OCI-LY1 (cell line): ENCODE data around the gene NPAS3.

ENCODE experiments used
- H2AFZ ChIP-seq: fragments of 200-600 bp; sonication (generic), shearing (Covaris generic); 2 replicates; pipeline ENCODE4 v1.6.0; 2014; ENCODE audit warnings: antibody characterized with exemption, mild to moderate bottlenecking, low read length
- H3F3A ChIP-seq: fragments of 200-600 bp; sonication (generic), shearing (Covaris generic); 2 replicates; pipeline ENCODE4 v1.6.0; 2014; ENCODE audit warnings: mild to moderate bottlenecking, antibody characterized with exemption, low read length, moderate library complexity; ENCODE audit not compliant: insufficient read depth
- H3K27ac ChIP-seq: fragments of 200-600 bp; sonication (generic); 2 replicates; pipeline ENCODE4 v1.5.1; 2014; ENCODE audit warnings: low read length, mixed run types, mild to moderate bottlenecking, low read depth; ENCODE audit not compliant: poor library complexity, severe bottlenecking
- H3K27me3 ChIP-seq: fragments of 200-600 bp; sonication (generic); 2 replicates; pipeline ENCODE4 v1.6.0; 2014; ENCODE audit warnings: antibody characterized with exemption, mild to moderate bottlenecking, low read length, moderate library complexity; ENCODE audit not compliant: insufficient read depth
- H3K36me3 ChIP-seq: fragments of 200-600 bp; sonication (generic); 2 replicates; pipeline ENCODE4 v1.6.1; 2014; ENCODE audit warnings: mild to moderate bottlenecking, antibody characterized with exemption, low read length, moderate library complexity, mixed read lengths; ENCODE audit not compliant: insufficient read depth
- H3K4me1 ChIP-seq: fragments of 200-600 bp; sonication (generic); 2 replicates; pipeline ENCODE4 v1.5.1; 2014; ENCODE audit warnings: mild to moderate bottlenecking, low read length, moderate library complexity; ENCODE audit not compliant: insufficient read depth, severe bottlenecking
- H3K4me2 ChIP-seq: fragments of 200-600 bp; sonication (generic), shearing (Covaris generic); 2 replicates; pipeline ENCODE4 v1.6.1; 2014; ENCODE audit warnings: low read length
- H3K4me3 ChIP-seq: fragments of 200-600 bp; sonication (generic); 2 replicates; pipeline ENCODE4 v1.5.1; 2014; ENCODE audit warnings: low read length, low read depth, mild to moderate bottlenecking, mixed read lengths; ENCODE audit not compliant: poor library complexity, severe bottlenecking
- H3K79me2 ChIP-seq: fragments of 200-600 bp; shearing (Covaris generic); 2 replicates; pipeline ENCODE4 v1.6.1; 2016; ENCODE audit warnings: mixed run types, low read length, mixed read lengths; ENCODE audit not compliant: insufficient read depth
- H3K9ac ChIP-seq: fragments of 200-600 bp; sonication (generic), shearing (Covaris generic); 2 replicates; pipeline ENCODE4 v1.6.1; 2014; ENCODE audit warnings: mild to moderate bottlenecking, low read length, mixed read lengths
- H3K9me2 ChIP-seq: fragments of 200-600 bp; sonication (generic), shearing (Covaris generic); 2 replicates; pipeline ENCODE4 v1.6.1; 2014; ENCODE audit warnings: low read depth, mild to moderate bottlenecking, low read length, mixed read lengths
- H3K9me3 ChIP-seq: fragments of 200-600 bp; shearing (Covaris generic); 2 replicates; pipeline ENCODE4 v1.6.1; 2014; ENCODE audit warnings: low read length, mixed read lengths
- H4K20me1 ChIP-seq: fragments of 200-600 bp; sonication (generic), shearing (Covaris generic); 2 replicates; pipeline ENCODE4 v1.6.0; 2016; ENCODE audit warnings: mild to moderate bottlenecking, low read length; ENCODE audit not compliant: insufficient read depth
- EZH2 ChIP-seq: fragments of 200-600 bp; sonication (generic), shearing (Covaris generic); IDR thresholded peaks from 2 replicates; pipeline ENCODE4 v1.8.0; 2017; ENCODE audit warnings: borderline replicate concordance, mixed run types, mild to moderate bottlenecking, antibody characterized with exemption, low read length, moderate library complexity, mixed read lengths
- TF ChIP-seq, protein P1 (sequence below): fragments of 200-600 bp; sonication (generic), shearing (Covaris generic); IDR thresholded peaks from 2 replicates; pipeline ENCODE4 v1.5.1; 2017; ENCODE audit warnings: mild to moderate bottlenecking, antibody characterized with exemption, low read length, moderate library complexity, mixed read lengths

NPAS3 gene

GRCh38 chr14:33257796-33258195 is 319.1 kb downstream of the NPAS3 start:
- H4K20me1 ChIP-seq = no peaks in the 10 kb centered on the region
- H3F3A ChIP-seq = no peaks in the 10 kb centered on the region
- no peaks in the 10 kb centered on the region for H3K9me3 ChIP-seq
- no peak overlapping the region for H2AFZ ChIP-seq
- H3K27me3 ChIP-seq = no peaks in the 10 kb centered on the region
- no peaks in the 10 kb centered on the region for H3K36me3 ChIP-seq
- H3K4me3 ChIP-seq = no peak overlapping the region
- H3K27ac ChIP-seq = no peak overlapping the region
- H3K79me2 ChIP-seq = no peaks in the 10 kb centered on the region
- TF ChIP-seq, protein P1, sequence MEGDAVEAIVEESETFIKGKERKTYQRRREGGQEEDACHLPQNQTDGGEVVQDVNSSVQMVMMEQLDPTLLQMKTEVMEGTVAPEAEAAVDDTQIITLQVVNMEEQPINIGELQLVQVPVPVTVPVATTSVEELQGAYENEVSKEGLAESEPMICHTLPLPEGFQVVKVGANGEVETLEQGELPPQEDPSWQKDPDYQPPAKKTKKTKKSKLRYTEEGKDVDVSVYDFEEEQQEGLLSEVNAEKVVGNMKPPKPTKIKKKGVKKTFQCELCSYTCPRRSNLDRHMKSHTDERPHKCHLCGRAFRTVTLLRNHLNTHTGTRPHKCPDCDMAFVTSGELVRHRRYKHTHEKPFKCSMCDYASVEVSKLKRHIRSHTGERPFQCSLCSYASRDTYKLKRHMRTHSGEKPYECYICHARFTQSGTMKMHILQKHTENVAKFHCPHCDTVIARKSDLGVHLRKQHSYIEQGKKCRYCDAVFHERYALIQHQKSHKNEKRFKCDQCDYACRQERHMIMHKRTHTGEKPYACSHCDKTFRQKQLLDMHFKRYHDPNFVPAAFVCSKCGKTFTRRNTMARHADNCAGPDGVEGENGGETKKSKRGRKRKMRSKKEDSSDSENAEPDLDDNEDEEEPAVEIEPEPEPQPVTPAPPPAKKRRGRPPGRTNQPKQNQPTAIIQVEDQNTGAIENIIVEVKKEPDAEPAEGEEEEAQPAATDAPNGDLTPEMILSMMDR = no peak
- no peak for TF ChIP-seq EZH2
- H3K4me2 ChIP-seq = no peak overlapping the region
- peaks cover 8% of the 10 kb centered on the region for H3K4me1 ChIP-seq
- H3K9me2 ChIP-seq = no peaks in the 10 kb centered on the region
- H3K9ac ChIP-seq = no peak overlapping the region

GRCh38 chr14:33259764-33260163 is 321.1 kb downstream of the NPAS3 start:
- Histone ChIP-seq H3K27me3 (no peaks in the 10 kb centered on the region), H3K27ac (no peak overlapping the region), H2AFZ (no peak overlapping the region), H3K36me3 (no peaks in the 10 kb centered on the region), H3K79me2 (no peaks in the 10 kb centered on the region), H4K20me1 (no peaks in the 10 kb centered on the region), H3K4me3 (no peak overlapping the region), H3K9me2 (no peaks in the 10 kb centered on the region), H3K4me1 (peaks cover 8% of the 10 kb centered on the region), H3F3A (no peaks in the 10 kb centered on the region), H3K9me3 (no peaks in the 10 kb centered on the region), H3K9ac (no peak overlapping the region), H3K4me2 (no peak overlapping the region)
- TF ChIP-seq, protein P1 = no peak
- TF ChIP-seq EZH2 = no peak

DNA sequence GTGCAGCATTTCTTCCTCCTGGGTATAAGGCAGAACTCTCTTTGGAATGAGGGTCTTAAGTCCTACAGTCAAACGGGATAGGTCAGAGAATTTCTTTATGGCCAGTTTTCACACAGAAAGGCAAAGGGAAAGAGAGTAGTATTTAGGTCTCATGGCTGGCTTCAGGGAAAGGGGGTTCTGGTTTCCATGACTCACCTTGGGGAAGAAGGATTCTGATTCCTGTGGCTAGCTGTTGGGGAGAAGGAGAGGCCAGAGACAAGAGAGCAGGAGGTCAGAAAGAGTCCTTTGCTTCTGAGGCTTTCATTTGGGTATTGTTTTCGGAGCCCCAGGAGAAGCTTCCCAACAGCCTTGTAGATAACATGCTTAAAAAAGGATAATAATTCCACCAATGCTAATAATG is 332.5 kb downstream of the NPAS3 start:
- H4K20me1 ChIP-seq = no peaks in the 10 kb centered on the region
- no peaks in the 10 kb centered on the region for H3K9me2 ChIP-seq
- H3K4me2 ChIP-seq = no peak overlapping the region
- H3K36me3 ChIP-seq = no peaks in the 10 kb centered on the region
- H3K9me3 ChIP-seq = no peaks in the 10 kb centered on the region
- no peak overlapping the region for H3K4me3 ChIP-seq
- H3K27me3 ChIP-seq = no peaks in the 10 kb centered on the region
- H3K79me2 ChIP-seq = no peaks in the 10 kb centered on the region
- no peak overlapping the region for H2AFZ ChIP-seq
- peaks cover 27% of the 10 kb centered on the region for H3K4me1 ChIP-seq
- no peak overlapping the region for H3K27ac ChIP-seq
- H3K9ac ChIP-seq = no peak overlapping the region
- TF ChIP-seq, protein P1 = no peak
- TF ChIP-seq EZH2 = no peak
- H3F3A ChIP-seq = no peaks in the 10 kb centered on the region
